Activated B cell treated with CpG ODN at 0.5 μM for 24 hours (primary cell): ENCODE measurements around the gene MTG2. TPM values are rescaled to one million over a fixed set of nuclear protein-coding genes. Genes with fewer than 3 reads are reported as not detected.
A peak's percentile ranks its signal among the peaks of the same experiment; 100 is the strongest.

Experiments
- ATAC-seq: fragments of 200-7000 bp; cut with Tn5 transposase; one replicate; pipeline ENCODE4 v1.10.0; 2021; ENCODE audit warnings: low read depth, mild to moderate bottlenecking, moderate library complexity
- CTCF ChIA-PET: fragments of 350-600 bp; sonication (Branson Sonifier 250); formaldehyde crosslinking; loops from one replicate; lab custom pipeline; 2021; ENCODE audit warnings: antibody characterized with exemption; lab: Charles Lee
- POLR2A ChIA-PET: fragments of 350-600 bp; sonication (Branson Sonifier 250); formaldehyde crosslinking; loops from one replicate; lab custom pipeline; 2021; ENCODE audit warnings: antibody characterized with exemption; lab: Charles Lee
- DNase-seq: peaks from one replicate; pipeline ENCODE4 v3.0.0; 2022
- H3K27ac Mint-ChIP-seq: one replicate; pipeline ENCODE4 v1.8.0; 2020; ENCODE audit warnings: mixed read lengths
- H3K27me3 Mint-ChIP-seq: one replicate; pipeline ENCODE4 v1.8.0; 2021; ENCODE audit warnings: mixed read lengths
- H3K36me3 Mint-ChIP-seq: one replicate; pipeline ENCODE4 v1.8.0; 2021; ENCODE audit warnings: low read depth, mixed read lengths
- H3K4me1 Mint-ChIP-seq: one replicate; pipeline ENCODE4 v1.8.0; 2021; ENCODE audit warnings: mixed read lengths
- H3K4me3 Mint-ChIP-seq: one replicate; pipeline ENCODE4 v1.8.0; 2020; ENCODE audit warnings: mild to moderate bottlenecking, mixed read lengths
- H3K9me3 Mint-ChIP-seq: one replicate; pipeline ENCODE4 v1.8.0; 2020; ENCODE audit warnings: mixed read lengths
- CTCF ChIP-seq: fragments of 200-600 bp; IDR thresholded peaks from one replicate; pipeline ENCODE4 v1.8.0; 2022; ENCODE audit warnings: antibody characterized with exemption, mild to moderate bottlenecking
- intact Hi-C: fragments of 100-400 bp; cut with micrococcal nuclease; formaldehyde crosslinking; loops from one replicate; pipeline ENCODE4 v1.15.1; 2024
- total RNA-seq: library from RNA; stranded (reverse); gene quantifications from 2 replicates; pipeline ENCODE4 v1.2.3, GENCODE V29; 2022

The MTG2 gene
- total RNA-seq, 1 donor from 2014 or later = 46.8 TPM

GRCh38 chr20:62241506-62241905 is 58.7 kb downstream of the MTG2 start:
- no peaks in the 10 kb centered on the region for H3K9me3 Mint-ChIP-seq
- peaks cover 34% of the 10 kb centered on the region for H3K36me3 Mint-ChIP-seq
- CTCF ChIA-PET = no interaction called here
- peaks cover 41% of the 10 kb centered on the region for H3K4me1 Mint-ChIP-seq
- intact Hi-C loops = no loop called here
- DNase-seq = no peak
- no peak overlapping the region for H3K4me3 Mint-ChIP-seq
- POLR2A ChIA-PET = no interaction called here
- H3K27ac Mint-ChIP-seq = peak overlapping the region; percentile 18
- ATAC-seq = no peak
- H3K27me3 Mint-ChIP-seq = no peaks in the 10 kb centered on the region
- TF ChIP-seq CTCF = no peak

GRCh38 chr20:62242176-62242575 is 59.3 kb downstream of the MTG2 start:
- Mint-ChIP-seq H3K27me3 (no peaks in the 10 kb centered on the region), H3K9me3 (no peaks in the 10 kb centered on the region), H3K27ac (no peak overlapping the region), H3K36me3 (peaks cover 34% of the 10 kb centered on the region), H3K4me1 (peaks cover 43% of the 10 kb centered on the region), H3K4me3 (no peak overlapping the region)
- no peak for DNase-seq
- CTCF ChIA-PET = no interaction called here
- TF ChIP-seq CTCF = no peak
- POLR2A ChIA-PET = no interaction called here
- ATAC-seq = no peak
- intact Hi-C loops = no loop called here

GRCh38 chr20:62243106-62243505 is 60.3 kb downstream of the MTG2 start:
- CTCF ChIA-PET = no interaction called here
- peaks cover 34% of the 10 kb centered on the region for H3K36me3 Mint-ChIP-seq

GRCh38 chr20:62243906-62244515 is 61.2 kb downstream of the MTG2 start:
- H3K4me1 Mint-ChIP-seq = peaks cover 45% of the 10 kb centered on the region
- no peak overlapping the region for H3K4me3 Mint-ChIP-seq
- H3K27ac Mint-ChIP-seq = no peak overlapping the region
- TF ChIP-seq CTCF = no peak
- CTCF ChIA-PET = no interaction called here
- POLR2A ChIA-PET = no interaction called here
- intact Hi-C loops = no loop called here
- DNase-seq (no peak), ATAC-seq (no peak)
- H3K27me3 Mint-ChIP-seq = no peaks in the 10 kb centered on the region
- no peaks in the 10 kb centered on the region for H3K9me3 Mint-ChIP-seq
- H3K36me3 Mint-ChIP-seq = peaks cover 34% of the 10 kb centered on the region

More at GRCh38 chr20:62243106-62243505, 60.3 kb downstream of the MTG2 start:
- no peak for DNase-seq
- POLR2A ChIA-PET = no interaction called here
- Mint-ChIP-seq H3K4me3 (no peak overlapping the region), H3K27ac (no peak overlapping the region), H3K27me3 (no peaks in the 10 kb centered on the region), H3K9me3 (no peaks in the 10 kb centered on the region), H3K4me1 (peaks cover 40% of the 10 kb centered on the region)
- intact Hi-C loops = no loop called here
- no peak for TF ChIP-seq CTCF
- ATAC-seq = no peak

GRCh38 chr20:62244644-62245108 is 61.8 kb downstream of the MTG2 start:
- no peak overlapping the region for H3K4me3 Mint-ChIP-seq
- no peak for TF ChIP-seq CTCF
- DNase-seq (no peak), ATAC-seq (no peak)
- H3K27ac Mint-ChIP-seq = no peak overlapping the region
- CTCF ChIA-PET = no interaction called here
- H3K9me3 Mint-ChIP-seq = no peaks in the 10 kb centered on the region
- intact Hi-C loops = no loop called here
- no peaks in the 10 kb centered on the region for H3K27me3 Mint-ChIP-seq
- H3K36me3 Mint-ChIP-seq = peaks cover 34% of the 10 kb centered on the region
- H3K4me1 Mint-ChIP-seq = peaks cover 43% of the 10 kb centered on the region
- POLR2A ChIA-PET = interaction anchor here (0.7 kb wide), 1 partner anchor 11 kb away, joined by 4 read pairs; no protein-coding TSS in a partner anchor
